HG02642 (cell line): ENCODE measurements around the gene FGF16.
"Not testable (repeated sequence)": the region's sequence is repeated elsewhere in the genome, so short reads cannot be mapped to it uniquely, and the experiment has no call there.

Source experiments
- ATAC-seq: cut with Tn5 transposase; IDR thresholded peaks from one replicate; pipeline ENCODE4 v1.9.1; 2021; ENCODE audit warnings: mild to moderate bottlenecking; ENCODE audit not compliant: unreplicated experiment, poor library complexity

Gene FGF16

DNA sequence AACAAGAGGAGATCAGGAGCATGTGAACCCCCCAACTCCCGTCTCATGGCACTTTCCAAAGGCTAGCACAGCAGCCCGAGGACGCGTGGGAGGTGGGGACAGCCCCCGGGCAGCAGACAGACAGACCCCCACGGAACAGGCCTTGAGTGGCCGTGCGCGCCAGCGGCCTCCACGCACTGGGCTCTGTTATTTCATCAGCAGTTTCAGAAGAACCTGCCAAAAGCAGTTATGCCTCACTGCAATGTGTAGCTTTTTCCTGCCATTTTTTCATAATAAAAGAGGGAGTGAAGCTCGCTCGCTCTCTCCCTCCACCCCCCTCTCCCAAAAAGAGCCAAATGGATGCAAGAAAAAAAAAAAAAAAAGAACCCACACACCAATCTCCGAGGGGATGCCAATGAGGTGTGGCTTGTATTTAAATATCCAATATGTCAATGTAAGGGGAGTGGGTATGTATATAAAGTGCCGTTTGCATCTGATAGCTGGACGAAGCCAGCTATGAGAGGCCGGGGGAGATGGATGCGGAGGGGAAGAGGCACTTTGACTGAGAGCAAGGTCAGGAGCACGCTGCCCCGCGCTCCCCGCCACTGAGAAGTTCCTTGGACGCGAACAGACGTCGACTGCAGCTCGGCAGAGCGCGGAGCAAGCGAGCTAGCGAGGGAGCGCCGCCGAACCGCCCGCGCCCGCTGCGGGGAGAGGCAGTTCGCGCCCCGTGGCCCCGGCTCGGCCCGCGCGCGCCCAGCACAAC, at the start of gene FGF16:
Gene FGF16 (plus strand): TSS at position 482 of the 745 bp plus-strand sequence. CDS start 286 bp downstream, outside the sequence.
- no peak for ATAC-seq

DNA sequence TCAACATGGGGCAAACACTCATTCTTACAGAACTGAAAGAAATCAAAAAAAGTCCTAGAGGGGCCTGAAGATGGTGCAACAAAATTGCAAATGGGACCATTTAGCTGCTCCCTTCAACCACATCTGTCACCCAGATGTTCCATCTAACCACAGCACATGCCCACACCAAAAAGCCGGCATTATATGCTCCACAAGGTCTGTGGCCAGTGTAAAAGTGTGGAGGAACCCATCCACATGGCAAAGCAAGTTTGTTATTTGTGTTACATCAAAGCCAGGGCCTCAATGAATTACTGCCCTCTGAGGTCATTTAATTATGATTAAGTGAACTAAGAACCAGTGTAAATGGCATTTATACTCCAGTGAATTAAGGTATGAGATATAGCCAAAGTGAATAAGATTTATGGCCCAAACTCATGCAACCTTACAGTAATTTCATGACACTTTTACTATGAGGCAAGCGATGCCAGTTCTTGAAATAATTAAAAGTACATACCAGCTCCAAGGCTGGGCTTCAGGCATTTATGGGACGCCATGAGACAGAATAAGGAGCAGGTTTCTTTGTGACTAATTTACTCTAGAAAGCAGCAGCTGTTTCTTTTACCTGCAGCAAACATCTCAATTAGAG, 48.7 kb upstream of the FGF16 start:
- no peak for ATAC-seq

DNA sequence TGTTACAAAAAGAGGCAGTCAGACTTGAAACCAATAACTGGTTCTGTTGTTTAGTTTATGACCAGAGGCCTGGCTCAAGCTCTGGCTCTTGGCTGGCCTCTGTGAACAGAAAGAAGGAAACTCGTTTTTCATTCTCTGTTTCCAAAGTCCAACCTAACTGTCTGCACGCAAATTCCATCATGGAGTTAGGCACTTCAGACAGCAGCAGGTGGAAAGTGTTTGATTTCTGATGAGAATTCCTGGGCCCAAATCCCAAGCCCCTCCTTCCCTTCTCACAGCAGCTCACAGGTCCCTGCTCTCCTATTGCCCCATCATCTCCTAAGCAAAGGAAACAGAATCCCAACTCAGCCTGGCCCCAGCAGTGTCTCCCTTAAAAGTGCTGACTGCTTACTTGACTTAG, 42.8 kb upstream of the FGF16 start:
- no peak for ATAC-seq

DNA sequence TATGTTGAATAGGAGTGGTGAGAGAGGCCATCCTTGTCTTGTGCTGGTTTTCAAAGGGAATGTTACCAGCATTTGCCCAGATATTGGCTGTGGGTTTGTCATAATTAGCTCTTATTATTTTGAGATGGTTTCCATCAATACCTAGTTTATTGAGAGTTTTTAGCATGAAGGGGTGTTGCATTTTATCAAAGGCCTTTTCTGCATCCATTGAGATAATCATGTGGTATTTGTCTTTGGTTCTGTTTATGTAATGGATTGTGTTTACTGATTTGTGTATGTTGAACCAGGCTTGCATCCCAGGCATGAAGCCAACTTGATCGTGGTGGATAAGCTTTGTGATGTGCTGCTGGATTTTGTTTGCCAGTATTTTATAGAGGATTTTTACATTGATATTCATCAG, 39.4 kb upstream of the FGF16 start:
- ATAC-seq: not testable (repeated sequence)

DNA sequence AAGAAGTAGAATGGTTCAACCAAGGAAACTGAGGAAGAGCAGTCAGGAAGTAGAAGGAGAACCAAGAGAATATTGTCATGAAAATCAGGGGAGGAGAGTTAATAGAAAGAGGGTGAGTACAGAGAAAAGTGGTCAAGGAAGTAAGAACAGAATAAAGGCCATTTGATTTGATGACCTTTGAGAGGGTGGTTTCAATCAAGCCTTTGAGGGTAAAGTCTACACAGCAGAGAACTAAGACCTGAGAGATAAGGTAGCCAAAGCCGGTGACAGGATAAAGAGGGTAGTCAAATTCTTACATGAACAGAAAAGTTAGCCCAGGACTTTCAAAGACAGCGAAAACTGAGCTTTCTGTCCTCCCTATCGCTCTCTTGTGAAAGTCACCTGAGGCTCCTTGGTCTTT, 34.6 kb upstream of the FGF16 start:
- no peak for ATAC-seq

DNA sequence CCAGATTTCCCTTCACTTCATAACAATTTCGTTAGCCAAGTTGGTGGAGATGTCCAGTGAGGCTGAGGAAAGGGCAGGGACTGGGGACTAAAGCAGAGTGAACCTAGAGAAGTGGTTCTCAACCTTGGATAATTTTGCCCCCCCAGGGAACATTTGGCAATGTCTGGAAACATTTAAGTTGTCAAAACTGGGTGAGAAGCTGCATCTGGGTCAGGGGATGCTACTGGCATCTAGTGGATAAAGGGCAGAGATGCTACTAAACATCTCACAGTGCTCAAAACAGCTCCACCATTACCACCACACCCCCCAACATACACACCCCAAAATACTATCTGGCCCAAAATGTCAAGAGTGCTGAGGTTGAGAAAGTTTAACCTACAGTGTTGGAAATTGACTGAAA, 32.0 kb upstream of the FGF16 start:
- no peak for ATAC-seq

DNA sequence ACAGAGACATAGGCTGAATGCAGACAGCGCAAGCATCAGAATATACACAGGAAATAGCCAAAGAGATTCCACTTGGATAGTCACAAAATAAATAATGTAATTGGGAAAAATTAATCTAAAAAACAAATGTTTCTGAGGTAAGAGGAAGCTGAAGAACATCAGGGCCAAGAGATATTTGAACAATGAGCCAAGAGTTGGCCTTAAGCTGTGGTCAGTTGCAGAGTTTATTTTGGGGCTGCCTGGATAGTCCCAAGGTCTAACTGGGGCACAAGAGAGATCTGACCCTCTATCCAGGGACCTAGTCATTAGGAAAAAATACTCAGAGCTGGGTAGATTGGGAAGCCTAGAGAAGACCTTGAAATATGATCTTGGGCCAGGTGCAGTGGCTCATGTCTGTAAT, 31.3 kb upstream of the FGF16 start:
- no peak for ATAC-seq

DNA sequence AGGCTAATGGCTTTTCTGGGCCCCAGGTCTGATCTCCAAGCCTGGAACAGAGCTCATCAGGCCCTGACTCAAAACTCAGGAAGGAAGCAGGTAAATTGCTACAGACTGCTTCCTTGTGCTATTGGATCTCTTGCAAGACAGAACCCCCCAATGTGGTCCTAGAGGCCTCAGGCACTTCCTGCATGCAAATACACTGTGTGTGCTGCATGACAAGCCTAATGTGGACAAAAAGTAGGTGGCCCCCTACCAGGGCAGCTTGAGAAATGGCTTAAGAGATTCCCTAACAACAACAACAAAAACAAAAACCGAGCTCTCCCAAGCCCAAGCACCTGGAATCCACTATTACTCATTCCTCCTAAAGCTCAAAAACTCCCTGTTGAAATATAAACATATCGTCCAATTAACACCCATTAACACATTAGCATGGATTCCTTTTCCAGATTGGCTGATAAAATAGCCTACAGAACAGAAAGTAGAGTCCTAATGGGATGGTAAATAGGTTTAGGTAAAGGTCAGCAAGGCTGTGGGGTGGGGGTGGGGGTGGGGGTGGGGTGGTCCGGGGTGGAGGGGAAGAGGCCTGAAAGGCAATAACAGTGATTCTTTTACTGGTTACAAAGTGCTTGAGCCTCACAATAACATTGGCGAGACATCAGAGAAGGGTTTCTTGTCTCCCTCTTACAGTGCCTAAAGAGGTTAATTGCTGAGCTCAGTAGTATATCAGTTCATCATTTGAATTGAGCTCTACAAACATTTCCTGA, 24.1 kb upstream of the FGF16 start:
- no peak for ATAC-seq

DNA sequence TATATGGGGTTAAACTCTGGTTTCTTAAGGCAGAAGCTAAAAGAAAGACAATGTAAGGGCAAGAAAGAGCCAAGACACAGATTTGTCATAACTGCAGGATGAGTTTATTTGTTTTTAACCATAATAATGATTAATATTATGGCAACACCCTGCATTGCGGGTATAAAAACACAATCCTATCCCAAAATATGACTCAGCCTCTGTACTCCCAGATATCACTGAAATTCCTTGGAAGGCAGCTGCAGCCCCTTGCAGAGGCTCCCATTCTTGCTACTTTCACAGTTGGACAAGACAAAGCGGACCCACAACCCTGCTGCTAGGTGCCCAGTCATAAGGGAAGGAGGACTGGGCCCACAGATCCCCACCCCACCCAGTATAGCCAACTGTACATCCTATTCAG, 20.4 kb upstream of the FGF16 start:
- ATAC-seq: no peak

DNA sequence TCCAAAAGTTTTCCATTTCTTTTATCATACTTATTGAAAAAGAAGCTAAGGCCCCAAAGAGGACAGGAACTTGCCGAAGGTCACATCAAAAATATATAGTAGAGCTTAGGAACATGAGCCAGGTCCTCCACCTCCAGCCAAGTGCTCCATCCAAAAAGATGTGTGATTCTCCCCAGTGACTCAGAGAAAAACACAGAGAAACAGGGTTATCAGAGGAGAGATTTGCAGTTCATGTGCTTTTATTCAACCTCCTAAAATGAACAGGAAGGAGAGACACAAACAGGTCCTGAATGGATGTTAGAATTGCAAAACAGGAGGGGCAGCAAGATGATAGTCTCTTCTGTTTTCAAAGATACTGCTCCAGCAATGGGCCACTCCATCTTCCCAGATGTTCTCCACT, 19.6 kb upstream of the FGF16 start:
- ATAC-seq: no peak

DNA sequence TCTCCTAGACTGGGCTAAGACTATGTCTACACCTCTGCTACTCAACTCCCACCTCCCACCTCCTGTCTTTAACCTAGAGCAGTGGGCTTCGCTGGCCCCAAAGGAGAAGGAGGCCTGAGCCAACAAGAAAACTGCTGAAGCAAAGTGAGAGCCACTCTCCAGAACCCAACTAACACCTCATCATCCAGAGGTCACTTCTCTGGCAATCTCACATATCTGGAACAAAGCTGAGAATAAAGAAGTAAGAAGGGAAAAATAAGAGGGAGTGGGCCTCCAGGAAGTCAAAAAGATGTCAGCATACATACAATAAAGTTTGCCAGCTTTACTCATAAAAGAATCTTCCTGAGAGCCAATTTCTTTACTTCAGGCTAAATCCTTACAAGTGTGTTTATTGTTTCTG, 18.6 kb upstream of the FGF16 start:
- no peak for ATAC-seq

DNA sequence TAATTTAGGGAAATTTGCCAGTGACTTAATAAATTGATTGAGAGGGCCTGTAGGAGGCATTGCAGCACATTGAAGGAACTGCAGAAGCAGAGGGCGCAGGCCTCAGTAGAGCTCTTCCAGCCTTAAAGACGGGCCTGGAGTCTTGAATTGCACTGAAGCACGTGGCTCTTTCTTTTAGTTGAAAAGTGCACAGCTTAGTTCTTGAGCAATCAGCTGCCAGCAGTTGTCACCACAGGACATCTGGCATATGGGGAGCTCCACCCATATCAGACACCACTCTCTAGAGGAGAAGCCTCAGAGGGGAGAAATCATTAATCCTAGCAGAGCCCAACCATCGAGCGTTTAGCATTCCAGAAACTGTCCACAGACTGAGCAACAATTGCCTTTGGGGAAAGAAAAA, 16.0 kb upstream of the FGF16 start:
- no peak for ATAC-seq

DNA sequence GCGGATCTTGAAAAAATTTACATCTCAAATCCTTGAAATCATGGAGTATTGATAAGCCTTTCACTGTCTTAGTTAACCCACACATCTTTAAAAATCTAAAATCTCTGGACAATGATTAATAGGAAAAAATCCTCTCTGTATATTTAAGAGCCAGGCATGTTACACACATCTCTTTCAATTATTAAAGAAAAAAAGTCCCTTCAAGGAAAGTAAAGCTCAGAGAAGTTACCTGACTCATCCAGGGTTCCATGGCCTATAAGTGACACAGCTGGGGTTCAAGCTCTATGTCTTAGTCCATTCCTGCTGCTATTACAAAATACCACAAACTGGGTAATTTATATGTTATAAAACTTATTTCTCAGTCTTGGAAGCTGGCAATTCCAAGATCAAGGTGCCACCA, 14.2 kb upstream of the FGF16 start:
- ATAC-seq: no peak

DNA sequence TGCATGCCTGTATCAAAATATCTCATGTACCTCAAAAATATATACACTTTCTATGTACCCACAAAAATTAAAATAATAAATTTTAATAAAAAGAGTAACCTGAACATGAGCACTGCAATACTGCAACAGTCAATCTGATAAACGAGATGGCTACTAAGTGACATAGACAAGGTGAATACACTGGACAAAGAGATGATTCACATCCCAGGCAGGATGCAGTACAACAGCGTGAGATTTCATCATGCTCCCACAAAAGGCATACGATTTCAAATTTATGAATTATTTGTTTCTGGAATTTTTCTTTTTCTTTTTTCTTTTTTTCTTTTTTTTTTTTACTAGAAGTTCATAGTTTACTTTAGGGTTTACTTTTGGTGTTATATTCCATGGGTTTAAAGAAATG, 12.2 kb upstream of the FGF16 start:
- no peak for ATAC-seq

DNA sequence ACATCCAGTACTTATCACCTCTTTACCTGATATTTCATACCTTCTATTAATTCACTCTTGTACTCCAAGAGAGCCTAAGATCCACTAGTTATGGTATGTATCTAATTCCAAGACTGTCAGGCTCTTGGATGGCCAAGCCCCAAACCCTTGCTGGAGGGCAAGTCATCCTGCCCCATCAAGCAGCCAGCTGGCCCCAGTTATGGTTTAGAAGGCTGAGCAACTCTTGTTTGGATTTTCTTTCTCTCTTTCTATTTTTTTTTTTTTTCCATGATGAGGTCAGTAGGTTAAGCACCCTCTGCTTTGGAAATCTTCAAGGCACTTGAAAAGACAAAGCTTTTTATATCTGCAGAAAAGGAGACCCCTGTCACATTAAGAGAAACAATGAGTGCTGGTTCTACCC, 10.9 kb upstream of the FGF16 start:
- ATAC-seq: no peak

DNA sequence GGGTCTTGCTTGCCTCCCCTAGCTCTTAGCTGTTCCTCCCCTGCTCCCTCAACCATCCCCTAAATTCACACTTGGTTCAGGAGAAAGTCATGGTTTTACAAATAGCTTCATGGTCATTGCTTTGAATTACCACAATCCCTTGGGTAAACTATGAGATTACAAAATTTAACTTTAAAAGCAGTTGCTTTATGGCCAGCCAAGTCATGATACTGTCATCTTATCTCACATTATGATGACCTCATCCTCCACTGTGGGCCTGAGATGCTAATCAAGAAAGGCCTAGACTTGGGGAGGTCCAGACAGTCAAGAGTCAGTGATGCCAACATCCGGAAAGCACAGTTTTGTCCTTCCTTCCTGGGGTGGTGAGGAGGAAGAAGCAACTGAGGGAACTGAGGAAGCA, 10.5 kb upstream of the FGF16 start:
- ATAC-seq: no peak

DNA sequence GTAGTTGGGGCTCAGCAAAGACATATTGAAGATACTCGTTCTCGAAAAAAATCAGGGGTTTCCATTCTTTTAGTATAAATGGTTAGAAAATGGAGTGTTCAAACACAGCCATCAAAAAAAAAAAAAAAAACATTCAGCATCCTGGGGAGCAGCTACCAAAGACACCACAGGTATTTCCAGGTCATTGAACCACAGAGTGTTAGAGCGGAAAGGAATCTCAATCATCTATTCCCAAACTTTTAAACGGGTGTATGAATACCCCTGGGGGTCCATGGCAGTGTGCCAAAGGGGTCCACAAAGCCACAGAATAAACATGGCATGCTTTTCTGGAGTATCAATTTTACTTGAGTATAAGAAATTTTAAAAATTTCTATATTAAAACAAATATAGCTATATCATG, 6.9 kb upstream of the FGF16 start:
- ATAC-seq: no peak

DNA sequence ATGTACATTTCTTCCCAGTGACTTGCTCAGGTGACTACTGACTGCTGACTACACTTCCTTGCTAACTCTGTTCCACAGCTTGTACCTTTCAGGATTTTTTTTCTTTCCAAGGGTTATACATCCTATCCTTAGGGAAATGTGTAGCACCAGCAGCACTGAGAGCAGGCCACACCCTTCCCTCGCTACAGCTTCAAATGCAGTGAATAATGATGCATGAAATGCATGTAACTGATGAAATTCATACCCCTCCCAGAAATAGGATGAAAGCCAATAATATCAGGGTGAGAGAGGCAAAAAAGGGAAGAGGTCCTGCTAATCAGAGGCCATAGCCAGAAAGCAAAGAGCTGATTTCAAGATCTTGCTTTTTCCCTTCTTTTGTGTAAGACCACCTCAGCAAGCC, 6.2 kb upstream of the FGF16 start:
- no peak for ATAC-seq

DNA sequence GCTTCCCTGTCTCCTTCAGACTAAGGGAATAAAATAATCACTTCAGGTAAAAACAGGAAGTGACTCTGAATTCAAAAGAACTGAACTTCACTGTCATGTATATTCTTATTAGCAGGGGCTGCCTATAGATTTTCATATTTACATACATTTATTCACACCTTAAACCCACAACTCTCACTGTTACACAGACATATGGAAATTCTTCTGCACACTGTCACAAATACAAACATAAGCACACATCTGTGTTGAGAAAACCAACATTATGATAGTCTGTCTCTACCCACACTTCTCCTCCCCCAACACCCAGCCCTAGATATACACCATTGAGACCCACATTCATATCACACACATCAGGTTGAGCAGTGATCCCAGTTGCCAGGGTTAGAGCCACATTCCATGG, 5.7 kb upstream of the FGF16 start:
- ATAC-seq: no peak

DNA sequence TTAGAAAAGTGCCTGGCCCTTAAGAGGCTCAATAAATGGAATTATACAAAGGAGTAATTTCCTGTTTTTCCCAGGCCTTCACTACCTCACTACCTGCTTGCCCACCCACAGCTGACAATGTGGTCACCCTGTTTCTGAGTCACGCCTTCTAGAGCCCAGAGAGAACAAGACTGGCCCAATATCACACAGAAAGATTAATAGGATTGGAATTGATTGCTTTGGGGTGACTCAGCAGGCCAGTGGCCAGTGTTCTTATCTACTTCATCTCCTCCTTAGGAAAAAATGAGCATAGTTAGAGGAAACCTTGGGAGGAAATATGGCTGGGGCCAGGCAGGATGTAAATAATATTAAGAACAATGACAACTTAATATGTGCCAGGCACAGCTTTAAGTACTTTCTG, 4.5 kb upstream of the FGF16 start:
- no peak for ATAC-seq

DNA sequence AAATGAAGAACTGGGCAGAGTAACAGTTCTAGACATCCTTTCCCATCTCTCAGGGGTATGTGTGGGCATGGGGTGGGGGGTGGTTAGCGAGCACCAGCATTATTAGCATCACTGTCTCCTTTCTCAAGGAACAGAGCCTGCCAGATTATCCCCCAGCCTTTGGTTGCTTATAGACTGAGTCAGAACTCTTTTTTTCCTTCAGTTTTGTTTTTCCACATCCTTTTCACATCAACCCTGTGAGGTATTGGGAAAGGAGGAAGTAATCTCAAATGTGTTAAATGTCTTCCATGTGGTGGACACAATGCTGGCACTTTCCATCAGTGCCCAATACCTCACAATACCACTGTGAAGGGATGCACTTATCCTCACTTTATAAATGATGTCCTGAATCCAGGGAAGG, 3.1 kb upstream of the FGF16 start:
- no peak for ATAC-seq

DNA sequence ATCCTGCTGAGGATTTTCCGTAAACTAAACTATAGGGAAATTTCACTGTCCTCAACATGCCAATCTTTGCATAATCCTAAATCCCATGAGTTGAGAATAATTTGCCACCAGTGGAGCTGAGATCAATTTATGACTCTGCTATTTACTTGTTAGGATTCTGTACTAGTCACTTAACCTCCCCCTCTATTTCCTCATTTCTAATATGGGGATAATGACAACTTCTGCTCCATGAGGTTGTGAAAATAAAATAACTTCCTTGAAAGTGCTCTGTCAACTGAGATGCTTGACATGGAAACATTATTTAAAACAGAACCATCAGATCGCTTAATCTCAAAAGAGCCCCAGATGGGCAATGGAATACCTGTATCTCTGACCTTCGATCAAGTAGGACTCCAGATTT, 2.6 kb upstream of the FGF16 start:
- ATAC-seq: no peak
